Nephron (organoid): Measurements from ENCODE around the gene ALKBH3.

Experiments used
- H3K27ac Mint-ChIP-seq, 3 experiments: 2 replicates each; pipeline ENCODE4 v1.8.0; 2020; ENCODE audit warnings: mixed read lengths in 3 of 3, mild to moderate bottlenecking in 2 of 3, moderate library complexity in 1 of 3
- H3K27me3 Mint-ChIP-seq: 2 replicates; pipeline ENCODE4 v1.8.0; 2021; ENCODE audit warnings: low read depth, mild to moderate bottlenecking, moderate library complexity, mixed read lengths
- H3K36me3 Mint-ChIP-seq: 2 replicates; pipeline ENCODE4 v1.8.0; 2020; ENCODE audit warnings: low read depth, mixed read lengths
- H3K4me1 Mint-ChIP-seq: 2 replicates; pipeline ENCODE4 v1.8.0; 2020; ENCODE audit warnings: mixed read lengths
- H3K4me3 Mint-ChIP-seq, 3 experiments: 2 replicates each; pipeline ENCODE4 v1.8.0; 2020; ENCODE audit warnings: mild to moderate bottlenecking in 3 of 3, mixed read lengths in 3 of 3, moderate library complexity in 2 of 3
- H3K9me3 Mint-ChIP-seq: 2 replicates; pipeline ENCODE4 v1.8.0; 2020; ENCODE audit warnings: mixed read lengths
- CTCF ChIP-seq, 3 experiments: fragments of 200-600 bp; sonication (generic); IDR thresholded peaks; one replicate each; pipeline ENCODE4 v1.5.0; 2021; ENCODE audit warnings: antibody characterized with exemption in 3 of 3; ENCODE audit not compliant: unreplicated experiment in 3 of 3

Gene ALKBH3

DNA sequence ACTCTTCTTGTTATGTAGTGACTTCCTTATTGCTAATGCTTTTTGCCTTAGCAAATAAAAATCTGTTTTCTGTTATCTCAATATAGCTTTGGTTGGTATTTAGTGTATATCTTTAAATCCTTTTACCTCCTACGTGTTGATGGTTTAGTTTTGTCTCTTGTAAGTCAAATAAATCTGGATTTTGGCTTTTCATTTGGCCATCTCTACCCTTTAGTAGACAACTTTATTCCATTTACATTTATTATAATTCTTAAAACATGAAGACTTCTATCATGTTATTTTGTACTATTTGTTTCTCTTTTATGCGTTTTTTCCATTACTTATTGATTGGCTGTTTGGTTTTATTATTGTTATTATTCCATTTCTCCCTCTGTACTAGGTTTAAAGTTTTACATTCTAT, 19.5 kb upstream of the ALKBH3 start:
- Mint-ChIP-seq H3K4me3 (no peak overlapping the region), H3K4me1 (no peaks in the 10 kb centered on the region), H3K27me3 (no peaks in the 10 kb centered on the region), H3K27ac (no peak overlapping the region), H3K9me3 (peaks cover 14% of the 10 kb centered on the region), H3K36me3 (peaks cover 18% of the 10 kb centered on the region)
- TF ChIP-seq CTCF (IDR thresholded peaks at IDR 0.05; ENCODE audit: unreplicated experiment in 3 of 3), result no peak

- Mint-ChIP-seq H3K36me3 (no peaks in the 10 kb centered on the region), H3K4me3 (no peak overlapping the region), H3K9me3 (peaks cover 7% of the 10 kb centered on the region), H3K27ac (no peak overlapping the region), H3K27me3 (peaks cover 26% of the 10 kb centered on the region), H3K4me1 (no peaks in the 10 kb centered on the region)
- no peak for TF ChIP-seq CTCF (IDR thresholded peaks at IDR 0.05; ENCODE audit: unreplicated experiment in 3 of 3)
Observed at GRCh38 chr11:43866520-43866919, 14.1 kb upstream of the ALKBH3 start.

DNA sequence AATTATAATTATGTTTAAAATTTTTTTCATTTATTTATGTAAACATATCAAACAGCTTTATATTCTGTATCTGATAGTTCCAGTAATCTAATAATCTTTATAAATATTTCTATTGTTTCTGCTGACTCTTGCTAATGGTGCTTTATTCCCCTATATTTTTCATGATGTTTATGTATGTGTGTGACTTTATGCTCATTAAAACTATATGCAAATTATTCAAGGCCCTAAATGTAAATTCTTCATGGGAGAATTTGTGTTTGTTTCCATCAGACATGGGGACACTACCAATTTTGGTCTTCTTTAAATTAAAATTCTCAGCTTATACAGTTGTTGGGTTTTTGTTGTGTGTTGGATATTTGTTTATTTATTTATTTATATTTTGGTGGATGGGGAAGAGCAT, 13.7 kb upstream of the ALKBH3 start:
- Mint-ChIP-seq H3K4me1 (no peaks in the 10 kb centered on the region), H3K36me3 (no peaks in the 10 kb centered on the region), H3K4me3 (no peak overlapping the region), H3K27me3 (peaks cover 29% of the 10 kb centered on the region), H3K27ac (no peak overlapping the region), H3K9me3 (peaks cover 7% of the 10 kb centered on the region)
- no peak for TF ChIP-seq CTCF (IDR thresholded peaks at IDR 0.05; ENCODE audit: unreplicated experiment in 3 of 3)

- H3K36me3 Mint-ChIP-seq, result no peaks in the 10 kb centered on the region
- H3K4me3 Mint-ChIP-seq, result no peak overlapping the region
- peaks cover 3% of the 10 kb centered on the region for H3K9me3 Mint-ChIP-seq
- no peak for TF ChIP-seq CTCF (IDR thresholded peaks at IDR 0.05; ENCODE audit: unreplicated experiment in 3 of 3)
- no peaks in the 10 kb centered on the region for H3K4me1 Mint-ChIP-seq
- no peak overlapping the region for H3K27ac Mint-ChIP-seq
- H3K27me3 Mint-ChIP-seq, result peaks cover 50% of the 10 kb centered on the region
Observed at GRCh38 chr11:43868852-43869567, 11.6 kb upstream of the ALKBH3 start.

GRCh38 chr11:43871051-43871450, 9.6 kb upstream of the ALKBH3 start:
- H3K27ac Mint-ChIP-seq, result no peak overlapping the region
- H3K4me3 Mint-ChIP-seq, result no peak overlapping the region
- H3K27me3 Mint-ChIP-seq, result peaks cover 67% of the 10 kb centered on the region
- H3K9me3 Mint-ChIP-seq, result peaks cover 3% of the 10 kb centered on the region
- no peaks in the 10 kb centered on the region for H3K4me1 Mint-ChIP-seq
- H3K36me3 Mint-ChIP-seq, result no peaks in the 10 kb centered on the region
- TF ChIP-seq CTCF (IDR thresholded peaks at IDR 0.05; ENCODE audit: unreplicated experiment in 3 of 3), result no peak

- TF ChIP-seq CTCF (IDR thresholded peaks at IDR 0.05; ENCODE audit: unreplicated experiment in 3 of 3), result no peak
- Mint-ChIP-seq H3K4me3 (no peak overlapping the region), H3K4me1 (no peaks in the 10 kb centered on the region), H3K27me3 (peaks cover 78% of the 10 kb centered on the region), H3K36me3 (no peaks in the 10 kb centered on the region), H3K27ac (no peak overlapping the region), H3K9me3 (no peaks in the 10 kb centered on the region)
Observed at GRCh38 chr11:43872995-43873394, 7.6 kb upstream of the ALKBH3 start.
